ENCODE measurements around the gene TEX9.
A peak's percentile ranks its signal among the peaks of the same experiment; 100 is the strongest.

The TEX9 gene

GRCh38 chr15:56341201-56341600, 24.0 kb upstream of the TEX9 start:
- H3K36me3 ChIP-seq (ENCODE audit: low read depth), result no peaks in the 10 kb centered on the region
- no peak overlapping the region for H3K4me3 ChIP-seq (ENCODE audit: severe bottlenecking)
- no peaks in the 10 kb centered on the region for H3K27me3 ChIP-seq (ENCODE audit: insufficient read depth, poor library complexity, severe bottlenecking)
- peaks cover 28% of the 10 kb centered on the region for H3K4me1 ChIP-seq (ENCODE audit: insufficient read depth, poor library complexity, severe bottlenecking)
- peak; percentile 72 for DNase-seq (ENCODE audit: low spot score)
- peak; percentile 82 for ATAC-seq (ENCODE audit: low read depth)
- peak overlapping the region; percentile 11 for H3K27ac ChIP-seq (ENCODE audit: poor library complexity, severe bottlenecking)
- TF ChIP-seq CTCF (IDR thresholded peaks at IDR 0.05; ENCODE audit: poor library complexity, severe bottlenecking), result no peak
- no peaks in the 10 kb centered on the region for H3K9me3 ChIP-seq (ENCODE audit: severe bottlenecking)

- H3K36me3 ChIP-seq (ENCODE audit: low read depth), result no peaks in the 10 kb centered on the region
- ATAC-seq (ENCODE audit: low read depth) (peak; percentile 55), DNase-seq (ENCODE audit: low spot score) (no peak)
- H3K4me3 ChIP-seq (ENCODE audit: severe bottlenecking), result no peak overlapping the region
- no peaks in the 10 kb centered on the region for H3K27me3 ChIP-seq (ENCODE audit: insufficient read depth, poor library complexity, severe bottlenecking)
- peaks cover 28% of the 10 kb centered on the region for H3K4me1 ChIP-seq (ENCODE audit: insufficient read depth, poor library complexity, severe bottlenecking)
- H3K9me3 ChIP-seq (ENCODE audit: severe bottlenecking), result no peaks in the 10 kb centered on the region
- TF ChIP-seq CTCF (IDR thresholded peaks at IDR 0.05; ENCODE audit: poor library complexity, severe bottlenecking), result no peak
- H3K27ac ChIP-seq (ENCODE audit: poor library complexity, severe bottlenecking), result peak overlapping the region; percentile 11
Observed at GRCh38 chr15:56342653-56343052, 22.6 kb upstream of the TEX9 start.

- Histone ChIP-seq H3K4me1 (ENCODE audit: insufficient read depth, poor library complexity, severe bottlenecking) (peaks cover 28% of the 10 kb centered on the region), H3K9me3 (ENCODE audit: severe bottlenecking) (no peaks in the 10 kb centered on the region), H3K27ac (ENCODE audit: poor library complexity, severe bottlenecking) (no peak overlapping the region), H3K4me3 (ENCODE audit: severe bottlenecking) (no peak overlapping the region), H3K27me3 (ENCODE audit: insufficient read depth, poor library complexity, severe bottlenecking) (no peaks in the 10 kb centered on the region), H3K36me3 (ENCODE audit: low read depth) (no peaks in the 10 kb centered on the region)
- DNase-seq (ENCODE audit: low spot score) (no peak), ATAC-seq (ENCODE audit: low read depth) (no peak)
- no peak for TF ChIP-seq CTCF (IDR thresholded peaks at IDR 0.05; ENCODE audit: poor library complexity, severe bottlenecking)
Observed at GRCh38 chr15:56343879-56344278, 21.3 kb upstream of the TEX9 start.

GRCh38 chr15:56344336-56344735, 20.9 kb upstream of the TEX9 start:
- Histone ChIP-seq H3K4me1 (ENCODE audit: insufficient read depth, poor library complexity, severe bottlenecking) (peaks cover 28% of the 10 kb centered on the region), H3K36me3 (ENCODE audit: low read depth) (no peaks in the 10 kb centered on the region), H3K27me3 (ENCODE audit: insufficient read depth, poor library complexity, severe bottlenecking) (no peaks in the 10 kb centered on the region), H3K4me3 (ENCODE audit: severe bottlenecking) (no peak overlapping the region), H3K9me3 (ENCODE audit: severe bottlenecking) (no peaks in the 10 kb centered on the region), H3K27ac (ENCODE audit: poor library complexity, severe bottlenecking) (no peak overlapping the region)
- DNase-seq (ENCODE audit: low spot score) (no peak), ATAC-seq (ENCODE audit: low read depth) (no peak)
- no peak for TF ChIP-seq CTCF (IDR thresholded peaks at IDR 0.05; ENCODE audit: poor library complexity, severe bottlenecking)

GRCh38 chr15:56346414-56346813, 18.8 kb upstream of the TEX9 start:
- Histone ChIP-seq H3K4me1 (ENCODE audit: insufficient read depth, poor library complexity, severe bottlenecking) (peaks cover 11% of the 10 kb centered on the region), H3K27me3 (ENCODE audit: insufficient read depth, poor library complexity, severe bottlenecking) (no peaks in the 10 kb centered on the region), H3K27ac (ENCODE audit: poor library complexity, severe bottlenecking) (no peak overlapping the region), H3K9me3 (ENCODE audit: severe bottlenecking) (no peaks in the 10 kb centered on the region), H3K36me3 (ENCODE audit: low read depth) (no peaks in the 10 kb centered on the region), H3K4me3 (ENCODE audit: severe bottlenecking) (no peak overlapping the region)
- no peak for DNase-seq (ENCODE audit: low spot score)
- no peak for ATAC-seq (ENCODE audit: low read depth)
- no peak for TF ChIP-seq CTCF (IDR thresholded peaks at IDR 0.05; ENCODE audit: poor library complexity, severe bottlenecking)

Data from RWPE2 (cell line).